Vagina (tissue), 2 donors: Measurements from ENCODE around the gene PEX5L. TPM values are rescaled to one million over a fixed set of nuclear protein-coding genes. Genes with fewer than 3 reads are reported as not detected.

Experiments
- DNase-seq, 2 donors: peaks; one replicate each; pipeline ENCODE4 v3.0.0-alpha.2; 2017; ENCODE audit errors: extremely low spot score in 2 of 2
- H3K27ac ChIP-seq: fragments of 200-600 bp; sonication (generic); one replicate; pipeline ENCODE4 v1.5.1; 2019
- H3K27me3 ChIP-seq: fragments of 200-600 bp; sonication (generic); one replicate; pipeline ENCODE4 v1.5.1; 2019
- H3K36me3 ChIP-seq, 2 donors: fragments of 200-600 bp; sonication (generic); one replicate each; pipeline ENCODE4 v1.5.1; 2017 to 2019
- H3K4me1 ChIP-seq: fragments of 200-600 bp; sonication (generic); one replicate; pipeline ENCODE4 v1.5.1; 2019
- H3K4me3 ChIP-seq, 2 donors: fragments of 200-600 bp; sonication (generic); 1 replicate in 1 of 2; 2 replicates in 1 of 2; pipeline ENCODE4 v1.5.1; 2016 to 2019
- H3K9me3 ChIP-seq: fragments of 200-600 bp; sonication (generic); one replicate; pipeline ENCODE4 v1.5.1; 2019
- CTCF ChIP-seq, 3 experiments: fragments of 450-650 bp in 2 of 3; fragments of 200-600 bp in 1 of 3; sonication (generic) in 1 of 3; IDR thresholded peaks; one replicate each; pipeline ENCODE4 v1.5.1; 2017 to 2019; ENCODE audit warnings: antibody characterized with exemption in 3 of 3, mild to moderate bottlenecking in 2 of 3, moderate library complexity in 2 of 3
- POLR2A ChIP-seq, 2 donors: fragments of 450-650 bp; IDR thresholded peaks; one replicate each; pipeline ENCODE4 v1.6.1; 2017; ENCODE audit warnings: antibody characterized with exemption in 2 of 2, mild to moderate bottlenecking in 2 of 2, moderate library complexity in 2 of 2
- POLR2AphosphoS5 ChIP-seq, 2 donors: sonication (generic); formaldehyde crosslinking; IDR thresholded peaks; one replicate each; pipeline ENCODE4 v1.9.0; 2017; ENCODE audit warnings: antibody characterized with exemption in 2 of 2, mild to moderate bottlenecking in 2 of 2, low read depth in 1 of 2; ENCODE audit not compliant: insufficient read depth in 1 of 2
- intact Hi-C: fragments of 100-400 bp; cut with DNase I; formaldehyde crosslinking; loops from one replicate; pipeline ENCODE4 v1.15.1; 2023
- total RNA-seq: library from RNA; depleted of rRNA; stranded (reverse); fragments of >200 nt; gene quantifications from one replicate; pipeline ENCODE4 v1.2.3, GENCODE V29; 2016

PEX5L gene
- total RNA-seq, 1 donor from 2014 or later, result not detected

GRCh38 chr3:179861953-179862352, 174.8 kb downstream of the PEX5L start:
- Histone ChIP-seq H3K27ac (no peak overlapping the region), H3K4me1 (no peaks in the 10 kb centered on the region), H3K36me3 (no peaks in the 10 kb centered on the region), H3K27me3 (no peaks in the 10 kb centered on the region), H3K4me3 (no peak overlapping the region), H3K9me3 (no peaks in the 10 kb centered on the region)
- intact Hi-C loops, result no loop called here
- no peak for TF ChIP-seq POLR2A (IDR thresholded peaks at IDR 0.05)
- no peak for TF ChIP-seq POLR2AphosphoS5 (IDR thresholded peaks at IDR 0.05; ENCODE audit: insufficient read depth in 1 of 2, low read depth in 1 of 2)
- no peak for TF ChIP-seq CTCF (IDR thresholded peaks at IDR 0.05)
- DNase-seq, result no peak

DNA sequence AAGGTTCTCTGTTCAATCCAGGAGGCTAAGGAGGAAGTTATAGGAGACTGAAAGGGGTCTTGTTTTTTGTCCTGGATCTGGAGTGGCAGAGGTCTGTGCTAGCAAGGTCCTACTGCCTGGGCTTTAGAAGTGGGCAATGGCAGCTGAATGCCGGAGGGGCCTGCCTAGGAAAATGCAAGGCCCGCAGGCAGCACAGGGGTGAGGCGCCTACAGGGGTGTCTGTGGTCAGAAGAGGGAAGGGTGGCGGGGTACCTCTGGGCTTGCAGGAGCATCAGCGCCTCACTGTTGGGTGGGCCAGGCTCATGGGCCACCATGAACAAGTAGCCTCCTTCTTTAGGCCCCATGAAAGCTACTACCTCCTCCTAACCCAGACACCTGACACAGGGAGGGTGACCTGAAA, 175.4 kb downstream of the PEX5L start:
- no peak for TF ChIP-seq POLR2A (IDR thresholded peaks at IDR 0.05)
- no peak for TF ChIP-seq CTCF (IDR thresholded peaks at IDR 0.05)
- TF ChIP-seq POLR2AphosphoS5 (IDR thresholded peaks at IDR 0.05; ENCODE audit: insufficient read depth in 1 of 2, low read depth in 1 of 2), result no peak
- intact Hi-C loops, result no loop called here

GRCh38 chr3:179860275-179861107, 176.2 kb downstream of the PEX5L start:
- H3K36me3 ChIP-seq, result no peaks in the 10 kb centered on the region

More for the DNA sequence above, 175.4 kb downstream of the PEX5L start:
- no peaks in the 10 kb centered on the region for H3K36me3 ChIP-seq
- no peak overlapping the region for H3K4me3 ChIP-seq
- no peaks in the 10 kb centered on the region for H3K4me1 ChIP-seq
- no peaks in the 10 kb centered on the region for H3K27me3 ChIP-seq
- H3K9me3 ChIP-seq, result no peaks in the 10 kb centered on the region
- H3K27ac ChIP-seq, result no peak overlapping the region
- no peak for DNase-seq

DNA sequence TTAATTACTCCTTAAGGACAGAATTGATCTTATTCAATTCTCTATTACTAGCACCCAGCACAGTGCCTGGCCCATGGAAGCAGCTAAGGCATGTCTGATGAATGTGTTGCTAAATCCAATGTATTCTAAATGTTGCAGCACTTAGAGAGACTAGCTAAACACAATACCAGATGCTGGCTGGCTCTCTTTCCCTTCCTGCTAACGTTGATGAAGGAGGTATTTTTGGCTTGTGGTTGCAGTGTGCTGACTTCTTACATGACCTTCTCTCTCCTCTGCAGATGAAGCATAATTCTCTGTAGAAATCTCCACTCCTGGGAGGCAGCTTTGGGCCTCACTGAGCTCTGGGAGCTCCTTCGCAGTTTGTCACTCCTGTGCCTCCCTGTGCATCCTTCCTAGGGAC, 183.6 kb downstream of the PEX5L start:
- Histone ChIP-seq H3K27ac (no peak overlapping the region), H3K4me1 (no peaks in the 10 kb centered on the region), H3K9me3 (no peaks in the 10 kb centered on the region), H3K27me3 (no peaks in the 10 kb centered on the region), H3K4me3 (no peak overlapping the region), H3K36me3 (no peaks in the 10 kb centered on the region)
- DNase-seq, result no peak
- intact Hi-C loops, result no loop called here
- no peak for TF ChIP-seq POLR2A (IDR thresholded peaks at IDR 0.05)
- TF ChIP-seq CTCF (IDR thresholded peaks at IDR 0.05), result no peak
- TF ChIP-seq POLR2AphosphoS5 (IDR thresholded peaks at IDR 0.05; ENCODE audit: insufficient read depth in 1 of 2, low read depth in 1 of 2), result no peak

More at GRCh38 chr3:179860275-179861107, 176.2 kb downstream of the PEX5L start:
- DNase-seq, result no peak
- TF ChIP-seq CTCF (IDR thresholded peaks at IDR 0.05) (no peak), POLR2AphosphoS5 (IDR thresholded peaks at IDR 0.05; ENCODE audit: insufficient read depth in 1 of 2, low read depth in 1 of 2) (no peak), POLR2A (IDR thresholded peaks at IDR 0.05) (no peak)
- Histone ChIP-seq H3K27ac (no peak overlapping the region), H3K4me3 (no peak overlapping the region), H3K4me1 (no peaks in the 10 kb centered on the region), H3K27me3 (no peaks in the 10 kb centered on the region), H3K9me3 (no peaks in the 10 kb centered on the region)
- intact Hi-C loops, result no loop called here
